ENCODE results near the gene NGFR. TPM values are rescaled to one million over a fixed set of nuclear protein-coding genes. Genes with fewer than 3 reads are reported as not detected.
A peak's percentile ranks its signal among the peaks of the same experiment; 100 is the strongest.

NGFR gene
- total and polyA plus RNA-seq, 2 donors (not counting 1 experiment from before 2014, with no cell fraction given): 0.14 to 0.17 TPM

GRCh38 chr17:49450181-49450580 is 44.9 kb upstream of the NGFR start:
- H4K20me1 ChIP-seq (ENCODE audit: control insufficient read depth, extremely low read depth, insufficient read depth, low read length): no peaks in the 10 kb centered on the region
- H3K79me2 ChIP-seq (ENCODE audit: control insufficient read depth, insufficient read depth, low read length): no peaks in the 10 kb centered on the region
- H2AFZ ChIP-seq (ENCODE audit: low read length): no peak overlapping the region
- H3K4me1 ChIP-seq (ENCODE audit: control insufficient read depth, extremely low read depth, insufficient read depth, low read length): no peaks in the 10 kb centered on the region
- no peaks in the 10 kb centered on the region for H3K36me3 ChIP-seq (ENCODE audit: control insufficient read depth, insufficient read depth, low read length)
- no peak overlapping the region for H3K4me2 ChIP-seq (ENCODE audit: extremely low read depth, insufficient read depth, low read length)
- H3K9ac ChIP-seq (ENCODE audit: insufficient read depth, low read length): no peak overlapping the region
- no peak overlapping the region for H3K27ac ChIP-seq (ENCODE audit: insufficient read depth, low read length)
- no peak overlapping the region for H3K4me3 ChIP-seq (replicated peaks in 1 of 4; ENCODE audit: control extremely low read depth in 1 of 4, insufficient read depth in 1 of 4, low read depth in 3 of 4, low read length in 4 of 4)
- H3K27me3 ChIP-seq (ENCODE audit: control insufficient read depth, insufficient read depth, low read length): peaks cover 7% of the 10 kb centered on the region
- TF ChIP-seq EZH2 (IDR thresholded peaks at IDR 0.05; ENCODE audit: low read length, missing control alignments): no peak
- TF ChIP-seq, protein P1, sequence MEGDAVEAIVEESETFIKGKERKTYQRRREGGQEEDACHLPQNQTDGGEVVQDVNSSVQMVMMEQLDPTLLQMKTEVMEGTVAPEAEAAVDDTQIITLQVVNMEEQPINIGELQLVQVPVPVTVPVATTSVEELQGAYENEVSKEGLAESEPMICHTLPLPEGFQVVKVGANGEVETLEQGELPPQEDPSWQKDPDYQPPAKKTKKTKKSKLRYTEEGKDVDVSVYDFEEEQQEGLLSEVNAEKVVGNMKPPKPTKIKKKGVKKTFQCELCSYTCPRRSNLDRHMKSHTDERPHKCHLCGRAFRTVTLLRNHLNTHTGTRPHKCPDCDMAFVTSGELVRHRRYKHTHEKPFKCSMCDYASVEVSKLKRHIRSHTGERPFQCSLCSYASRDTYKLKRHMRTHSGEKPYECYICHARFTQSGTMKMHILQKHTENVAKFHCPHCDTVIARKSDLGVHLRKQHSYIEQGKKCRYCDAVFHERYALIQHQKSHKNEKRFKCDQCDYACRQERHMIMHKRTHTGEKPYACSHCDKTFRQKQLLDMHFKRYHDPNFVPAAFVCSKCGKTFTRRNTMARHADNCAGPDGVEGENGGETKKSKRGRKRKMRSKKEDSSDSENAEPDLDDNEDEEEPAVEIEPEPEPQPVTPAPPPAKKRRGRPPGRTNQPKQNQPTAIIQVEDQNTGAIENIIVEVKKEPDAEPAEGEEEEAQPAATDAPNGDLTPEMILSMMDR (conservative IDR thresholded peaks at IDR 0.05 in 1 of 2, IDR thresholded peaks at IDR 0.05 in 1 of 2; ENCODE audit: low read depth in 1 of 2, low read length in 2 of 2): no peak
- H3K9me3 ChIP-seq (ENCODE audit: control insufficient read depth, insufficient read depth, low read depth, low read length): no peaks in the 10 kb centered on the region
- DNase-seq (ENCODE audit: low read depth in 2 of 2): no peak

GRCh38 chr17:49450735-49451134 is 44.4 kb upstream of the NGFR start:
- no peaks in the 10 kb centered on the region for H3K9me3 ChIP-seq (ENCODE audit: control insufficient read depth, insufficient read depth, low read depth, low read length)
- no peaks in the 10 kb centered on the region for H4K20me1 ChIP-seq (ENCODE audit: control insufficient read depth, extremely low read depth, insufficient read depth, low read length)
- H3K9ac ChIP-seq (ENCODE audit: insufficient read depth, low read length): no peak overlapping the region
- no peak overlapping the region for H3K27ac ChIP-seq (ENCODE audit: insufficient read depth, low read length)
- no peak for TF ChIP-seq EZH2 (IDR thresholded peaks at IDR 0.05; ENCODE audit: low read length, missing control alignments)
- TF ChIP-seq, protein P1 (conservative IDR thresholded peaks at IDR 0.05 in 1 of 2, IDR thresholded peaks at IDR 0.05 in 1 of 2; ENCODE audit: low read depth in 1 of 2, low read length in 2 of 2): no peak
- no peak overlapping the region for H3K4me3 ChIP-seq (replicated peaks in 1 of 4; ENCODE audit: control extremely low read depth in 1 of 4, insufficient read depth in 1 of 4, low read depth in 3 of 4, low read length in 4 of 4)
- no peak overlapping the region for H3K4me2 ChIP-seq (ENCODE audit: extremely low read depth, insufficient read depth, low read length)
- no peaks in the 10 kb centered on the region for H3K79me2 ChIP-seq (ENCODE audit: control insufficient read depth, insufficient read depth, low read length)
- no peaks in the 10 kb centered on the region for H3K4me1 ChIP-seq (ENCODE audit: control insufficient read depth, extremely low read depth, insufficient read depth, low read length)
- no peaks in the 10 kb centered on the region for H3K36me3 ChIP-seq (ENCODE audit: control insufficient read depth, insufficient read depth, low read length)
- peaks cover 7% of the 10 kb centered on the region for H3K27me3 ChIP-seq (ENCODE audit: control insufficient read depth, insufficient read depth, low read length)
- H2AFZ ChIP-seq (ENCODE audit: low read length): no peak overlapping the region
- peak in 1 of 2 donors; percentile 60 for DNase-seq (ENCODE audit: low read depth in 2 of 2)

- no peak for DNase-seq (ENCODE audit: low read depth in 2 of 2)
- TF ChIP-seq EZH2 (IDR thresholded peaks at IDR 0.05; ENCODE audit: low read length, missing control alignments): no peak
- TF ChIP-seq, protein P1 (conservative IDR thresholded peaks at IDR 0.05 in 1 of 2, IDR thresholded peaks at IDR 0.05 in 1 of 2; ENCODE audit: low read depth in 1 of 2, low read length in 2 of 2): no peak
- H3K4me3 ChIP-seq (replicated peaks in 1 of 4; ENCODE audit: control extremely low read depth in 1 of 4, insufficient read depth in 1 of 4, low read depth in 3 of 4, low read length in 4 of 4): no peak overlapping the region
- H3K4me2 ChIP-seq (ENCODE audit: extremely low read depth, insufficient read depth, low read length): no peak overlapping the region
- H4K20me1 ChIP-seq (ENCODE audit: control insufficient read depth, extremely low read depth, insufficient read depth, low read length): no peaks in the 10 kb centered on the region
- no peak overlapping the region for H3K9ac ChIP-seq (ENCODE audit: insufficient read depth, low read length)
- H3K36me3 ChIP-seq (ENCODE audit: control insufficient read depth, insufficient read depth, low read length): no peaks in the 10 kb centered on the region
- no peaks in the 10 kb centered on the region for H3K79me2 ChIP-seq (ENCODE audit: control insufficient read depth, insufficient read depth, low read length)
- no peak overlapping the region for H2AFZ ChIP-seq (ENCODE audit: low read length)
- H3K27me3 ChIP-seq (ENCODE audit: control insufficient read depth, insufficient read depth, low read length): peaks cover 7% of the 10 kb centered on the region
- no peaks in the 10 kb centered on the region for H3K9me3 ChIP-seq (ENCODE audit: control insufficient read depth, insufficient read depth, low read depth, low read length)
- H3K27ac ChIP-seq (ENCODE audit: insufficient read depth, low read length): no peak overlapping the region
- no peaks in the 10 kb centered on the region for H3K4me1 ChIP-seq (ENCODE audit: control insufficient read depth, extremely low read depth, insufficient read depth, low read length)
Measured at GRCh38 chr17:49452201-49452600, 42.9 kb upstream of the NGFR start.
